Fibroblast of lung (primary cell): ENCODE results near the gene ADCY4. TPM values are rescaled to one million over a fixed set of nuclear protein-coding genes. Genes with fewer than 3 reads are reported as not detected.

Experiments
- DNase-seq, 2 donors: peaks; one replicate each; pipeline versions ENCODE4 v3.0.0 to v3.0.0-alpha.2; 2010; ENCODE audit warnings: low read depth in 2 of 2
- H2AFZ ChIP-seq: 2 replicates; pipeline ENCODE4 v1.5.1; 2012; ENCODE audit warnings: low read length, control low read depth, inconsistent platforms
- H3K27ac ChIP-seq: 2 replicates; pipeline ENCODE4 v1.5.1; 2011; ENCODE audit warnings: low read length, control low read depth; ENCODE audit not compliant: insufficient read depth
- H3K27me3 ChIP-seq: 2 replicates; pipeline ENCODE4 v1.5.1; 2011; ENCODE audit warnings: mild to moderate bottlenecking, low read length; ENCODE audit not compliant: control insufficient read depth, insufficient read depth
- H3K36me3 ChIP-seq: 2 replicates; pipeline ENCODE4 v1.5.1; 2011; ENCODE audit warnings: low read length; ENCODE audit not compliant: control insufficient read depth, insufficient read depth
- H3K4me1 ChIP-seq: 2 replicates; pipeline ENCODE4 v1.5.1; 2011; ENCODE audit warnings: low read length; ENCODE audit not compliant: control insufficient read depth, insufficient read depth; ENCODE audit errors: extremely low read depth
- H3K4me2 ChIP-seq: 2 replicates; pipeline ENCODE4 v1.5.1; 2011; ENCODE audit warnings: low read length, control low read depth; ENCODE audit not compliant: insufficient read depth; ENCODE audit errors: extremely low read depth
- H3K4me3 ChIP-seq, 4 experiments: fragments of 200-600 bp in 1 of 4; sonication (generic) in 1 of 4; replicated peaks in 1 of 4; 2 replicates each; pipeline ENCODE4 v1.5.1; 2011 to 2016; ENCODE audit warnings: low read length in 4 of 4, low read depth in 3 of 4, mild to moderate bottlenecking in 3 of 4, control low read depth in 2 of 4, inconsistent platforms in 1 of 4, mixed read lengths in 1 of 4; ENCODE audit not compliant: insufficient read depth in 1 of 4; ENCODE audit errors: control extremely low read depth in 1 of 4
- H3K79me2 ChIP-seq: 2 replicates; pipeline ENCODE4 v1.5.1; 2012; ENCODE audit warnings: mild to moderate bottlenecking, low read length, inconsistent platforms; ENCODE audit not compliant: control insufficient read depth, insufficient read depth
- H3K9ac ChIP-seq: 2 replicates; pipeline ENCODE4 v1.5.1; 2011; ENCODE audit warnings: mild to moderate bottlenecking, low read length, control low read depth; ENCODE audit not compliant: insufficient read depth
- H3K9me3 ChIP-seq: 2 replicates; pipeline ENCODE4 v1.5.1; 2012; ENCODE audit warnings: low read depth, low read length; ENCODE audit not compliant: control insufficient read depth, insufficient read depth
- H4K20me1 ChIP-seq: 2 replicates; pipeline ENCODE4 v1.5.1; 2011; ENCODE audit warnings: low read length; ENCODE audit not compliant: control insufficient read depth, insufficient read depth; ENCODE audit errors: extremely low read depth
- EZH2 ChIP-seq: IDR thresholded peaks from 2 replicates; pipeline ENCODE4 v1.5.1; 2012; ENCODE audit warnings: low read length, control low read depth, mild to moderate bottlenecking; ENCODE audit errors: missing control alignments
- polyA plus RNA-seq, 2 donors: library from polyadenylated mRNA; depleted of rRNA in 1 of 2; stranded (reverse) in 1 of 2; unstranded in 1 of 2; fragments of >200 nt; gene quantifications; 2 replicates each; pipeline ENCODE4 v1.2.1, GENCODE V29; 2011 to 2012; ENCODE audit warnings: missing spikeins in 1 of 2
- total RNA-seq: library from RNA; depleted of rRNA; stranded (reverse); fragments of >200 nt; gene quantifications from 2 replicates; pipeline ENCODE4 v1.2.1, GENCODE V29; 2014
- TF ChIP-seq, protein P1 (sequence below), 2 donors: IDR thresholded peaks in 1 of 2; conservative IDR thresholded peaks in 1 of 2; 1 replicate in 1 of 2; 2 replicates in 1 of 2; pipeline ENCODE4 v1.5.1; 2011 to 2012; ENCODE audit warnings: low read length in 2 of 2, control low read depth in 1 of 2, inconsistent platforms in 1 of 2, low read depth in 1 of 2, mild to moderate bottlenecking in 1 of 2

ADCY4 gene
- total and polyA plus RNA-seq, 2 donors (not counting 1 experiment from before 2014, with no cell fraction given), result 1.4 to 7.4 TPM

DNA sequence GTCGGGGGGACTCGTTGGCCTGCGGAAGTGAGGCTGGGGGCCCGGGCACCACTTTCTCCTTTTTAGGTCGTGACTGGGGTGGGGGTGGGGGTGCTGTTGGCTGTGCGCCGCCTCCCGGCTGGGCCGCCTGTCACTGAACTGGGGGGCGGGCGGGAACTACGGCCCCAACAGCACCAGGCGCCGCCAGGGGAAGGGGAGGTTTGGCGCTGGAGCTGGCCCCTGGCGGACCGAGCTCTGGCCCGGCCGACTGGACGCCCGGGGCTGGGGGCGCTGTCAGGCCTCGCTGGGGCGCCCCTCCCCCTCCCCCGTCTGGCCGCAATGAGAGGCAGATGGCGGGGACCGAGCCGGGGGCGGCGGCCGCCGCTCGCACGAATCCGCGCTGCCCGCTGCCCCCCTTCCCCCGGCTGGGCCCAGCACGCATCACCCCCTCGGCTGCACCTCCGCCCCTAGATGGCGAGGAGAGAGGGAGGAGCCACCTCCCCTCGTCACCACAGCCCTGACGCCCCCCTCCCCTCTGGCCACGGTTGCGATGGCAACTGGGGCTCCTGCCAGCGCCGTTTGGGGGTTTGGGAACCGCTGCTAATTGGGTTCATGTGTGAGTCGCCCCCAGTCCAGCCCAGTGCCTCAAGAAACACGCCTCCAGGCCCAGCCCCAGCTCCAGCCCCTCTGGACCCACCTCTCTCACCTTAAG lies 33.8 kb upstream of the ADCY4 start:
- TF ChIP-seq, protein P1, sequence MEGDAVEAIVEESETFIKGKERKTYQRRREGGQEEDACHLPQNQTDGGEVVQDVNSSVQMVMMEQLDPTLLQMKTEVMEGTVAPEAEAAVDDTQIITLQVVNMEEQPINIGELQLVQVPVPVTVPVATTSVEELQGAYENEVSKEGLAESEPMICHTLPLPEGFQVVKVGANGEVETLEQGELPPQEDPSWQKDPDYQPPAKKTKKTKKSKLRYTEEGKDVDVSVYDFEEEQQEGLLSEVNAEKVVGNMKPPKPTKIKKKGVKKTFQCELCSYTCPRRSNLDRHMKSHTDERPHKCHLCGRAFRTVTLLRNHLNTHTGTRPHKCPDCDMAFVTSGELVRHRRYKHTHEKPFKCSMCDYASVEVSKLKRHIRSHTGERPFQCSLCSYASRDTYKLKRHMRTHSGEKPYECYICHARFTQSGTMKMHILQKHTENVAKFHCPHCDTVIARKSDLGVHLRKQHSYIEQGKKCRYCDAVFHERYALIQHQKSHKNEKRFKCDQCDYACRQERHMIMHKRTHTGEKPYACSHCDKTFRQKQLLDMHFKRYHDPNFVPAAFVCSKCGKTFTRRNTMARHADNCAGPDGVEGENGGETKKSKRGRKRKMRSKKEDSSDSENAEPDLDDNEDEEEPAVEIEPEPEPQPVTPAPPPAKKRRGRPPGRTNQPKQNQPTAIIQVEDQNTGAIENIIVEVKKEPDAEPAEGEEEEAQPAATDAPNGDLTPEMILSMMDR (conservative IDR thresholded peaks at IDR 0.05 in 1 of 2, IDR thresholded peaks at IDR 0.05 in 1 of 2; ENCODE audit: low read depth in 1 of 2, low read length in 2 of 2), result no peak
- no peak for TF ChIP-seq EZH2
- H3K27ac ChIP-seq, result peak overlapping the region; percentile 92
- peak overlapping the region; percentile 91 for H3K9ac ChIP-seq
- no peaks in the 10 kb centered on the region for H4K20me1 ChIP-seq
- DNase-seq, result peak; percentile 69 to 75
- H3K27me3 ChIP-seq, result no peaks in the 10 kb centered on the region
- peaks cover 31% of the 10 kb centered on the region for H3K4me1 ChIP-seq
- peak overlapping the region; percentile 79 to 100 (median 90) for H3K4me3 ChIP-seq
- H3K79me2 ChIP-seq, result peaks cover 9% of the 10 kb centered on the region
- no peaks in the 10 kb centered on the region for H3K9me3 ChIP-seq
- H3K4me2 ChIP-seq, result peak overlapping the region; percentile 87
- H3K36me3 ChIP-seq, result peaks cover 15% of the 10 kb centered on the region
- no peak overlapping the region for H2AFZ ChIP-seq

DNA sequence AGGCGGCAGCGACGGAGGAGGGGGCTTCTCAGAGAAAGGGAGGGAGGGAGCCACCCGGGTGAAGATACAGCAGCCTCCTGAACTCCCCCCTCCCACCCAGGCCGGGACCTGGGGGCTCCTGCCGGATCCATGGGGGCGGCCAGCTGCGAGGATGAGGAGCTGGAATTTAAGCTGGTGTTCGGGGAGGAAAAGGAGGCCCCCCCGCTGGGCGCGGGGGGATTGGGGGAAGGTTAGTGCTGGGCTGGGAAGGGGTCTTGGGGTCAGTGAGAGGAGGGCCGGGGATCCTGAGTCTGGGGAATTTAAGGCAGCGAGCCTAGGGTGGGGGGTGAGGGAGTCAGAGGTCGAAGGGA lies 33.3 kb upstream of the ADCY4 start:
- Histone ChIP-seq H4K20me1 (no peaks in the 10 kb centered on the region), H3K4me3 (peak overlapping the region; percentile 79 to 100 (median 90)), H3K9me3 (no peaks in the 10 kb centered on the region), H3K4me1 (peaks cover 31% of the 10 kb centered on the region), H3K4me2 (peak overlapping the region; percentile 70), H3K27ac (peak overlapping the region; percentile 92), H3K36me3 (peaks cover 10% of the 10 kb centered on the region), H3K9ac (peak overlapping the region; percentile 91), H3K79me2 (peaks cover 9% of the 10 kb centered on the region), H2AFZ (no peak overlapping the region), H3K27me3 (no peaks in the 10 kb centered on the region)
- no peak for DNase-seq
- TF ChIP-seq EZH2, result no peak
- TF ChIP-seq, protein P1 (conservative IDR thresholded peaks at IDR 0.05 in 1 of 2, IDR thresholded peaks at IDR 0.05 in 1 of 2; ENCODE audit: low read depth in 1 of 2, low read length in 2 of 2), result no peak

DNA sequence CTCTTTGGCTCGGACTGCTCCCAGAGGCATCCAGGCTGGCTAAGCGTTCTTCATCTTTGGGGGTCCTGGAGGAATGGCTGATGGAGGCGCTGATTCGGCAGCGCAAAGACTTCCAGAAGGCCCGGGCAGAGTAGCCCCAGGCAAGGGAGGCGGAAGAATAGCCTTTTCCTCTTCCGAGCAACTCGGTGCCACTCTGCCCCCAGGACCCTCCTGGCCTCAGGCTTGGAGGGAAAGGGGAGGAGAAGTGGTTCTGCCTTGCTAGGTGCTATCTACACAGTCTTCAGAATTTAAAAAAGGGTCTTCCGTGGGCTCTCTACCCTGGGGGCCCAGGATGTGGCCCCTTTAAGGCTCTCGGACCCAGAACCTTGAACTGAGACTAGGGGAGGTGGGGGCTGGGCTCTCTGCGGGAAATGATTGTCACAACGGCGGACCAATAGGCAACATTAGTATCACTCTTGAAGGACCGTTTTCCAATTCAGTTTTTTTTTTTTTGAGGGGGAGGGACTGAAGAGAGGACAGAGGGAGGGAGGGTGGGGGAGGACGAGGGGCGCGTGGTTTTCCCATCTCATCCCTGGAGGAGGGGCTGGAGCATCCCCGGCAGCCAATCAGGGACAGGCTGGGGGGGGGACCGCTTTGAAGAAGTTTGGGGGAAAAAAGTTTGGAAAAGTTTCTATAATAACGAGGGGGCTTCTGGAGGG lies 32.8 kb upstream of the ADCY4 start, which contains the start of gene NFATC4:
Gene NFATC4 (plus strand): TSS at position 671 of the 698 bp plus-strand sequence. CDS start 157 bp downstream, outside the sequence.
- peak within 1 kb of the TSS; percentile 65 for H2AFZ ChIP-seq
- no peaks in the 10 kb centered on the region for H3K9me3 ChIP-seq
- peak; percentile 92 to 99 for DNase-seq
- no peaks in the 10 kb centered on the region for H4K20me1 ChIP-seq
- H3K27ac ChIP-seq, result peak within 1 kb of the TSS; percentile 98
- H3K4me2 ChIP-seq, result peak within 1 kb of the TSS; percentile 87
- H3K4me1 ChIP-seq, result peaks cover 31% of the 10 kb centered on the region
- peak within 1 kb of the TSS; percentile 79 to 100 (median 90) for H3K4me3 ChIP-seq
- TF ChIP-seq, protein P1 (conservative IDR thresholded peaks at IDR 0.05 in 1 of 2, IDR thresholded peaks at IDR 0.05 in 1 of 2; ENCODE audit: low read depth in 1 of 2, low read length in 2 of 2), result no peak
- TF ChIP-seq EZH2, result no peak
- H3K9ac ChIP-seq, result peak within 1 kb of the TSS; percentile 91
- peaks cover 9% of the 10 kb centered on the region for H3K79me2 ChIP-seq
- no peaks in the 10 kb centered on the region for H3K27me3 ChIP-seq
- peaks cover 7% of the 10 kb centered on the region for H3K36me3 ChIP-seq
